T-cell (primary cell): Measurements from ENCODE around the gene ATP2A1. TPM values are rescaled to one million over a fixed set of nuclear protein-coding genes. Genes with fewer than 3 reads are reported as not detected.

Source experiments
- ATAC-seq, 4 experiments: fragments of 200-7000 bp in 3 of 4; fragments of 150-1000 bp in 1 of 4; cut with Tn5 transposase; replicated peaks in 1 of 4; 1 replicate in 3 of 4; 2 replicates in 1 of 4; pipeline ENCODE4 v1.10.0; 2021; ENCODE audit warnings: moderate library complexity in 3 of 4, mild to moderate bottlenecking in 2 of 4, moderate number of reproducible peaks in 1 of 4
- CTCF ChIA-PET, 2 donors: fragments of 300-600 bp; sonication (Branson Sonifier 250); formaldehyde crosslinking; loops; one replicate each; lab custom pipeline; 2022; ENCODE audit warnings: antibody characterized with exemption in 2 of 2; lab: Charles Lee
- POLR2A ChIA-PET, 2 donors: fragments of 300-600 bp; sonication (Branson Sonifier 250); formaldehyde crosslinking; loops; one replicate each; lab custom pipeline; 2022; ENCODE audit warnings: antibody characterized with exemption in 2 of 2; lab: Charles Lee
- DNase-seq, 35 experiments: peaks; one replicate each; pipeline versions ENCODE4 v3.0.0 to v3.0.0-alpha.2; 2013 to 2023
- H3K27ac ChIP-seq: one replicate; pipeline ENCODE4 v1.5.1; 2013; ENCODE audit warnings: low read length
- H3K27me3 ChIP-seq, 2 experiments: replicated peaks in 1 of 2; 1 replicate in 1 of 2; 2 replicates in 1 of 2; pipeline versions ENCODE4 v1.6.1 to v1.7.0; 2013; ENCODE audit warnings: low read length in 1 of 2, mixed read lengths in 1 of 2; ENCODE audit not compliant: control insufficient read depth in 2 of 2, insufficient read depth in 2 of 2; ENCODE audit errors: extremely low read depth in 1 of 2
- H3K36me3 ChIP-seq, 2 donors: 1 replicate in 1 of 2; 2 replicates in 1 of 2; pipeline versions ENCODE4 v1.6.1 to v1.7.0; 2013; ENCODE audit warnings: low read length in 1 of 2; ENCODE audit not compliant: control insufficient read depth in 2 of 2, insufficient read depth in 1 of 2; ENCODE audit errors: extremely low read depth in 1 of 2
- H3K4me1 ChIP-seq, 2 experiments: 1 replicate in 1 of 2; 2 replicates in 1 of 2; pipeline versions ENCODE4 v1.6.1 to v1.7.0; 2013; ENCODE audit warnings: low read length in 2 of 2, mixed read lengths in 1 of 2; ENCODE audit not compliant: insufficient read depth in 2 of 2, control insufficient read depth in 1 of 2; ENCODE audit errors: extremely low read depth in 1 of 2
- H3K4me3 ChIP-seq, 2 donors: 1 replicate in 1 of 2; 2 replicates in 1 of 2; pipeline versions ENCODE4 v1.5.1 to v1.7.0; 2013; ENCODE audit warnings: mild to moderate bottlenecking in 2 of 2, low read length in 1 of 2, moderate library complexity in 1 of 2; ENCODE audit not compliant: control insufficient read depth in 1 of 2; ENCODE audit errors: extremely low read depth in 1 of 2
- H3K9me3 ChIP-seq: 2 replicates; pipeline ENCODE4 v1.7.0; 2013
- H3K27ac Mint-ChIP-seq, 2 donors: one replicate each; pipeline ENCODE4 v1.8.0; 2020 to 2021; ENCODE audit warnings: mild to moderate bottlenecking in 2 of 2, mixed read lengths in 2 of 2
- H3K27me3 Mint-ChIP-seq, 2 donors: one replicate each; pipeline ENCODE4 v1.8.0; 2021 to 2022; ENCODE audit warnings: mixed read lengths in 2 of 2
- H3K36me3 Mint-ChIP-seq: one replicate; pipeline ENCODE4 v1.8.0; 2021; ENCODE audit warnings: mixed read lengths
- H3K4me1 Mint-ChIP-seq, 3 donors: one replicate each; pipeline ENCODE4 v1.8.0; 2020 to 2022; ENCODE audit warnings: mixed read lengths in 3 of 3, mild to moderate bottlenecking in 1 of 3
- H3K4me3 Mint-ChIP-seq, 3 donors: one replicate each; pipeline ENCODE4 v1.8.0; 2020 to 2022; ENCODE audit warnings: mild to moderate bottlenecking in 3 of 3, mixed read lengths in 3 of 3, moderate library complexity in 3 of 3
- H3K9me3 Mint-ChIP-seq, 3 donors: one replicate each; pipeline ENCODE4 v1.8.0; 2020 to 2022; ENCODE audit warnings: mixed read lengths in 3 of 3
- WGBS: methylation state at CpG from one replicate; pipeline ENCODE4 v1.1.5; 2013; ENCODE audit warnings: missing lambda C conversion rate; ENCODE audit not compliant: insufficient coverage; 5-methylcytosine and 5-hydroxymethylcytosine counted together
- total RNA-seq, 35 experiments: library from RNA in 6 of 35; stranded (reverse) in 6 of 35; fragments of 120-200 nt in 1 of 35; gene quantifications; one replicate each; pipeline versions ENCODE4 v1.2.1 to v1.2.4 and lab custom pipeline; 2013 to 2026

Gene ATP2A1
- total RNA-seq (1 to 10 TPM in 2 of 5 donors, under 1 TPM in 3; 0.82 to 1.6 (median 0.95) TPM), total RNA-seq (lab: John Stamatoyannopoulos, UW) (0.09 to 1.4 (median 0.41) reads per million in 29 experiments)
- total RNA-seq (2013): 0.42 TPM

- H3K4me3 ChIP-seq: peak within 1 kb of the TSS; percentile 78 to 94
- CTCF ChIA-PET: no interaction called here
- H3K9me3 Mint-ChIP-seq: no peaks in the 10 kb centered on the region
- no peak within 1 kb of the TSS for H3K27ac Mint-ChIP-seq
- 84% methylated on average over 12 of the region's 25 CpGs for WGBS
- no peak within 1 kb of the TSS for H3K27ac ChIP-seq
- peaks cover 4 to 8% of the 10 kb centered on the region in 2 donors for H3K36me3 ChIP-seq
- H3K9me3 ChIP-seq: no peaks in the 10 kb centered on the region
- DNase-seq (no peak), ATAC-seq (no peak)
- no peaks in the 10 kb centered on the region for H3K36me3 Mint-ChIP-seq
- peaks cover 0 to 16% of the 10 kb centered on the region in 2 experiments for H3K27me3 ChIP-seq
- H3K27me3 Mint-ChIP-seq: peaks cover 7% of the 10 kb centered on the region in 2 donors
- POLR2A ChIA-PET: interaction anchor here in 1 of 2 donors (1.7 kb wide), 1 partner anchor 14 kb away, joined by 6 read pairs; no protein-coding TSS in a partner anchor
- peaks cover 2 to 20% of the 10 kb centered on the region in 2 experiments for H3K4me1 ChIP-seq
- peak within 1 kb of the TSS; percentile 85 to 87 (median 86) for H3K4me3 Mint-ChIP-seq
- H3K4me1 Mint-ChIP-seq: peaks cover 5 to 16% (median 6%) of the 10 kb centered on the region in 3 donors
Observed at GRCh38 chr16:28878083-28878926, at the start of gene ATP2A1. ATP2A1 (plus strand) TSS chr16:28878488; CDS start chr16:28878672, 184 bp downstream.

- POLR2A ChIA-PET: interaction anchor here in 1 of 2 donors (1.1 kb wide), 1 partner anchor 13 kb away, joined by 3 read pairs; no protein-coding TSS in a partner anchor
- no peak overlapping the region for H3K27ac Mint-ChIP-seq
- Histone ChIP-seq H3K27ac (no peak overlapping the region), H3K4me3 (no peak overlapping the region), H3K36me3 (peaks cover 29 to 95% of the 10 kb centered on the region in 2 donors), H3K9me3 (no peaks in the 10 kb centered on the region), H3K27me3 (no peaks in the 10 kb centered on the region), H3K4me1 (peaks cover 11 to 14% of the 10 kb centered on the region in 2 experiments)
- WGBS: 97% methylated on average over 13 of the region's 13 CpGs
- no peak for ATAC-seq
- H3K9me3 Mint-ChIP-seq: no peaks in the 10 kb centered on the region
- no peak for DNase-seq
- H3K27me3 Mint-ChIP-seq: no peaks in the 10 kb centered on the region
- peaks cover 23 to 41% (median 34%) of the 10 kb centered on the region in 3 donors for H3K4me1 Mint-ChIP-seq
- H3K4me3 Mint-ChIP-seq: no peak overlapping the region
- H3K36me3 Mint-ChIP-seq: peaks cover 80% of the 10 kb centered on the region
- CTCF ChIA-PET: no interaction called here
Observed at GRCh38 chr16:28829747-28830146, 48.5 kb upstream of the ATP2A1 start.

- peaks cover 15 to 33% (median 27%) of the 10 kb centered on the region in 3 donors for H3K4me1 Mint-ChIP-seq
- WGBS: 95% methylated on average over 10 of the region's 13 CpGs
- Histone ChIP-seq H3K36me3 (peaks cover 33 to 99% of the 10 kb centered on the region in 2 donors), H3K4me1 (peaks cover 3 to 6% of the 10 kb centered on the region in 2 experiments), H3K9me3 (no peaks in the 10 kb centered on the region), H3K4me3 (no peak overlapping the region), H3K27ac (no peak overlapping the region), H3K27me3 (no peaks in the 10 kb centered on the region)
- ATAC-seq (no peak), DNase-seq (no peak)
- H3K4me3 Mint-ChIP-seq: no peak overlapping the region
- CTCF ChIA-PET: interaction anchor here in 1 of 2 donors (0.7 kb wide), 1 partner anchor 85 kb away, joined by 3 read pairs; no protein-coding TSS in a partner anchor
- H3K36me3 Mint-ChIP-seq: peaks cover 81% of the 10 kb centered on the region
- no peak overlapping the region for H3K27ac Mint-ChIP-seq
- no peaks in the 10 kb centered on the region for H3K27me3 Mint-ChIP-seq
- no peaks in the 10 kb centered on the region for H3K9me3 Mint-ChIP-seq
- POLR2A ChIA-PET: interaction anchor here (0.7 to 1.1 kb wide), 2 partner anchors 12 to 14 kb away, joined by 3 to 6 read pairs; no protein-coding TSS in a partner anchor
Observed at GRCh38 chr16:28830531-28830930, 47.8 kb upstream of the ATP2A1 start.

- Mint-ChIP-seq H3K4me3 (no peak overlapping the region), H3K27me3 (no peaks in the 10 kb centered on the region), H3K36me3 (peaks cover 55% of the 10 kb centered on the region), H3K27ac (no peak overlapping the region), H3K9me3 (no peaks in the 10 kb centered on the region), H3K4me1 (peaks cover 3 to 8% (median 6%) of the 10 kb centered on the region in 3 donors)
- Histone ChIP-seq H3K27me3 (no peaks in the 10 kb centered on the region), H3K4me3 (no peak overlapping the region), H3K27ac (no peak overlapping the region), H3K4me1 (no peaks in the 10 kb centered on the region), H3K36me3 (peaks cover 20 to 85% of the 10 kb centered on the region in 2 donors), H3K9me3 (no peaks in the 10 kb centered on the region)
- POLR2A ChIA-PET: no interaction called here
- no peak for ATAC-seq
- CTCF ChIA-PET: no interaction called here
- WGBS: 97% methylated on average over 6 of the region's 14 CpGs
- no peak for DNase-seq
Observed at GRCh38 chr16:28834349-28834748, 43.9 kb upstream of the ATP2A1 start.

- peaks cover 3 to 8% (median 6%) of the 10 kb centered on the region in 3 donors for H3K4me1 Mint-ChIP-seq
- ChIA-PET CTCF (no interaction called here), POLR2A (no interaction called here)
- Histone ChIP-seq H3K4me1 (no peaks in the 10 kb centered on the region), H3K36me3 (peaks cover 16 to 77% of the 10 kb centered on the region in 2 donors), H3K27ac (no peak overlapping the region), H3K27me3 (no peaks in the 10 kb centered on the region), H3K4me3 (no peak overlapping the region), H3K9me3 (no peaks in the 10 kb centered on the region)
- no peak for DNase-seq
- H3K36me3 Mint-ChIP-seq: peaks cover 47% of the 10 kb centered on the region
- H3K9me3 Mint-ChIP-seq: no peaks in the 10 kb centered on the region
- no peak overlapping the region for H3K4me3 Mint-ChIP-seq
- 97% methylated on average over 16 of the region's 25 CpGs for WGBS
- ATAC-seq: peak in 1 of 4 experiments; percentile 18
- no peak overlapping the region for H3K27ac Mint-ChIP-seq
- H3K27me3 Mint-ChIP-seq: no peaks in the 10 kb centered on the region
Observed at GRCh38 chr16:28834873-28835863, 43.1 kb upstream of the ATP2A1 start.
